Measurements from ENCODE around the gene DMRTA1.

GRCh38 chr9:22452415-22453010 is 5.9 kb downstream of the DMRTA1 start:
- TF ChIP-seq, protein P1, sequence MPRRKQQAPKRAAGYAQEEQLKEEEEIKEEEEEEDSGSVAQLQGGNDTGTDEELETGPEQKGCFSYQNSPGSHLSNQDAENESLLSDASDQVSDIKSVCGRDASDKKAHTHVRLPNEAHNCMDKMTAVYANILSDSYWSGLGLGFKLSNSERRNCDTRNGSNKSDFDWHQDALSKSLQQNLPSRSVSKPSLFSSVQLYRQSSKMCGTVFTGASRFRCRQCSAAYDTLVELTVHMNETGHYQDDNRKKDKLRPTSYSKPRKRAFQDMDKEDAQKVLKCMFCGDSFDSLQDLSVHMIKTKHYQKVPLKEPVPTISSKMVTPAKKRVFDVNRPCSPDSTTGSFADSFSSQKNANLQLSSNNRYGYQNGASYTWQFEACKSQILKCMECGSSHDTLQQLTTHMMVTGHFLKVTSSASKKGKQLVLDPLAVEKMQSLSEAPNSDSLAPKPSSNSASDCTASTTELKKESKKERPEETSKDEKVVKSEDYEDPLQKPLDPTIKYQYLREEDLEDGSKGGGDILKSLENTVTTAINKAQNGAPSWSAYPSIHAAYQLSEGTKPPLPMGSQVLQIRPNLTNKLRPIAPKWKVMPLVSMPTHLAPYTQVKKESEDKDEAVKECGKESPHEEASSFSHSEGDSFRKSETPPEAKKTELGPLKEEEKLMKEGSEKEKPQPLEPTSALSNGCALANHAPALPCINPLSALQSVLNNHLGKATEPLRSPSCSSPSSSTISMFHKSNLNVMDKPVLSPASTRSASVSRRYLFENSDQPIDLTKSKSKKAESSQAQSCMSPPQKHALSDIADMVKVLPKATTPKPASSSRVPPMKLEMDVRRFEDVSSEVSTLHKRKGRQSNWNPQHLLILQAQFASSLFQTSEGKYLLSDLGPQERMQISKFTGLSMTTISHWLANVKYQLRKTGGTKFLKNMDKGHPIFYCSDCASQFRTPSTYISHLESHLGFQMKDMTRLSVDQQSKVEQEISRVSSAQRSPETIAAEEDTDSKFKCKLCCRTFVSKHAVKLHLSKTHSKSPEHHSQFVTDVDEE (CRISPR knock-in tag; IDR thresholded peaks at IDR 0.05), result no peak
- TF ChIP-seq PPARA (CRISPR knock-in tag; IDR thresholded peaks at IDR 0.05; ENCODE audit: borderline replicate concordance) (no peak), GLIS3 (CRISPR knock-in tag; IDR thresholded peaks at IDR 0.05) (no peak), TCF4 (CRISPR knock-in tag; IDR thresholded peaks at IDR 0.05; ENCODE audit: borderline replicate concordance) (no peak), CSDC2 (CRISPR knock-in tag; IDR thresholded peaks at IDR 0.05) (no peak), ARNTL (CRISPR knock-in tag; IDR thresholded peaks at IDR 0.05; ENCODE audit: borderline replicate concordance, low read depth) (no peak), OSR1 (CRISPR knock-in tag; IDR thresholded peaks at IDR 0.05) (no peak)
